AG10803 (cell line): ENCODE measurements around the gene MLLT1.

Source experiments
- DNase-seq: peaks from one replicate; pipeline ENCODE4 v3.0.0; 2010; ENCODE audit warnings: low read depth
- H3K4me3 ChIP-seq: 2 replicates; pipeline ENCODE4 v1.5.1; 2011; ENCODE audit warnings: mild to moderate bottlenecking, low read length, control low read depth
- TF ChIP-seq, protein P1 (sequence below): conservative IDR thresholded peaks from 2 replicates; pipeline ENCODE4 v1.5.1; 2011; ENCODE audit warnings: mild to moderate bottlenecking, low read length, control low read depth, inconsistent platforms

MLLT1 gene

DNA sequence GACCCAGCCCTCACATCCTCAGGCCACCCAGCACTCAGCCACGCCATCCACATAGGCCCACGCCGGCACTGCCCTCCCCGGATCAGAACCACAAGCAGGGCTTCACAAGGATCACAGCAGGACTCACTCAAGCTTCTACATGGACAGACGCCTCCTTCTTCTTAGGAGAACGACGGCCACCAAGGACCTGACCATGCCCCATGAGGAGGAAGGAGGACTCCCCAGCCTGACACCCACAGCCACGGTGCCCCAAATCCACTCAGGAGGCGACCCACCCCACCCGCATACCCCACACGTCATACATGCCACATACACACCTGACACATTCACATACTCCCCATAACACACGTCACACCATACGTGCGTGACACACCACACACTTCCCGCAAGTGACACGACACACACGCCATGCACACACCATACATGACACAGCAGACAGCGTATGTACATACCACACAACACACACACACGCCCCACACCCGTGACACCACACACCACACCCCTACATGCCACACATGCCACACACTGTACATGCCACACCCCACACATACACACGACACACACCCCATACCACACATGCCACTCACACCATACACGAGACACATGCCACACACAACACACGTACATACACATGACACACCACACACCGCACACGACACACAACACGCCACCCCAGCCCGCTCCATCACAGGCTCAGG, 50.4 kb downstream of the MLLT1 start:
- H3K4me3 ChIP-seq = no peak overlapping the region
- TF ChIP-seq, protein P1, sequence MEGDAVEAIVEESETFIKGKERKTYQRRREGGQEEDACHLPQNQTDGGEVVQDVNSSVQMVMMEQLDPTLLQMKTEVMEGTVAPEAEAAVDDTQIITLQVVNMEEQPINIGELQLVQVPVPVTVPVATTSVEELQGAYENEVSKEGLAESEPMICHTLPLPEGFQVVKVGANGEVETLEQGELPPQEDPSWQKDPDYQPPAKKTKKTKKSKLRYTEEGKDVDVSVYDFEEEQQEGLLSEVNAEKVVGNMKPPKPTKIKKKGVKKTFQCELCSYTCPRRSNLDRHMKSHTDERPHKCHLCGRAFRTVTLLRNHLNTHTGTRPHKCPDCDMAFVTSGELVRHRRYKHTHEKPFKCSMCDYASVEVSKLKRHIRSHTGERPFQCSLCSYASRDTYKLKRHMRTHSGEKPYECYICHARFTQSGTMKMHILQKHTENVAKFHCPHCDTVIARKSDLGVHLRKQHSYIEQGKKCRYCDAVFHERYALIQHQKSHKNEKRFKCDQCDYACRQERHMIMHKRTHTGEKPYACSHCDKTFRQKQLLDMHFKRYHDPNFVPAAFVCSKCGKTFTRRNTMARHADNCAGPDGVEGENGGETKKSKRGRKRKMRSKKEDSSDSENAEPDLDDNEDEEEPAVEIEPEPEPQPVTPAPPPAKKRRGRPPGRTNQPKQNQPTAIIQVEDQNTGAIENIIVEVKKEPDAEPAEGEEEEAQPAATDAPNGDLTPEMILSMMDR = no peak
- no peak for DNase-seq

DNA sequence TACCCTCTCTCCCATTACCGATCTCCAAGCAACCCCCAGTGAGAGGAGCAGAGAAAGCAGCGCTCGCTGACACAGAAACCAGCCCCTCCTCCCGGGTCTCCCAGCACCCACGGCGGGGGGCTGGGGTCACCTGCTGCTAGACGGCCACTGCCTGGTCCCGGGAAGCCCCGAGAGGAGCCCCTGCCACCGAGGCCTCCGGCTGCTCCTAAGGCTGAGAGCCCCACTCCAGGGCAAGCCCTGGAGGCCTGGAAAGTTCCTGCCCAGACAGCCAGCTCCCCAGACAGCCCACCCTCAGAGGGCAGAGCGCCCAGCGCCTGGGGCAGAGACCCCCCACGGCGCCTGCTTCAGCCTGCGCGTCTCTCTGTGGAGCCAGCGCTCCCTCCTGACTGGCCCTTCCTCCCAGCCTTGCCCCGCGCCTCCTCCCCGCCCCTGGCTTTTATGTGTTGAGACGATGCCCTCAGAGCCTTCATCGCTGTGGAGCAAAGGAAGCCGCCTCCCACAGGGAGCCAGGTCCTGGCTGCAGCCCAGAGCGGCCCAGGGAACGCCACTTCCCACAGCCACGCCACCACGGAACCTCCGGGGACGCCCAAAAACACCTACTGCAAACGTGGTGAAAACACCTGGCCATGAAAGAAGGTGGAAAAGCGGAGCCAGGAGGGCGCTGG, 51.1 kb downstream of the MLLT1 start:
- TF ChIP-seq, protein P1 = no peak
- DNase-seq = peak; percentile 46
- peak overlapping the region; percentile 12; the same call in 1 of the 2 replicates for H3K4me3 ChIP-seq

DNA sequence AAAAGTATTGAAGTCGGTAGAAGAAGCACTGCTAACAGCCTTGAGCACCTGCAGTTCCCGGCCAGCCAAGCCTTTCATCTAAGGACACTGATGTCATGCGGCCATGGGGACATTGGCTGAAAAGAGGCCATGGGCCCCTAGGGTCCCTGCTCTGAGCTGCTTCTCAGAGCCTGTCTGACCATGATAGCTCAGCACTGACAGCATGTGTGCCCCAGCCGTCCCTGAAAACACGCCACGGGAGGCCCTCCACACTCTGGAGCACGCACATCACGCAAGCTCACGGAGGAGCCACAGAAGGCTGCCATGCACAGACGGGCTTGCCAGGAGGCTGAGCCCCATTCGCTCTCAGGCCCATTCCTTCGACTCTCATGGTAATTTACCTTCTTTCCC, 51.8 kb downstream of the MLLT1 start:
- no peak for DNase-seq
- H3K4me3 ChIP-seq = no peak overlapping the region
- TF ChIP-seq, protein P1 = no peak

DNA sequence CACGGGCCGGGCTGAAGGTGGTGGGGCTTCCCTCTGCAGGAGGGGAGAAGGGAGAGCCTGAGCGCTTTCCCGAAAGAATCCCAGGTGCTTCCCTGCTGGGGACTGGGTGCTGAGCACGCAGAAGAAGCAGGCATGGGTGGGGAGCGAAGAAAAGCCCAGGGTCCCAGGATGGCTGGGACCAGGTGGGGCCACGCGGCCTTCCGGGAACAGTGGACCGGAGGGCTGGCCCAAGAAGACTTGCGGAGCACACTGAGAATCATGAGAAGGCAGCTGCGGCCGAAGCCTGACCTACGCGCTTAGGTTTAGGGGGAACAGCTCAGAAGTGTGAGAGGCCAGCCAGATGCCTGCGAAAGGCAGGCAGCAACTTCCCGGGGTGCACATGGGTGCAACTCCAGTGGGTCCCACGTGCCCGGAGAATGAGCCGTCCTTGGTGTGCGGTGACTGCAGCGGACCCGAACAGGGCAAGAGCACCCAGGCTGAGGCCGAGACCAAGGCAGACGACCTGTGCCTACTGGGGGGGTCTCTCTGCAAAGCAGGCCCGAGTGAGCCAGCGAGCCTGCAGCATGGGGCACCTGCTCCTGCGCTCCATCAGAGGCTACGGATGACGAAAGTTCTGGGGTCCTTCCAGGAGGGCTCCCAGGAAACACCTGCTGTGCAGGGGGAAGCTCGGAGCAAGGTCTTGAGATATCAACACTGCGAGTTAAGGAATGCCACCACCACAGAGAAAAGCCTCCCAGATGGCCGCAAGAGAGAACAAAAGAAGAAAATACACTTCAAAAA, 52.4 kb downstream of the MLLT1 start:
- TF ChIP-seq, protein P1 = no peak
- no peak overlapping the region for H3K4me3 ChIP-seq
- no peak for DNase-seq

DNA sequence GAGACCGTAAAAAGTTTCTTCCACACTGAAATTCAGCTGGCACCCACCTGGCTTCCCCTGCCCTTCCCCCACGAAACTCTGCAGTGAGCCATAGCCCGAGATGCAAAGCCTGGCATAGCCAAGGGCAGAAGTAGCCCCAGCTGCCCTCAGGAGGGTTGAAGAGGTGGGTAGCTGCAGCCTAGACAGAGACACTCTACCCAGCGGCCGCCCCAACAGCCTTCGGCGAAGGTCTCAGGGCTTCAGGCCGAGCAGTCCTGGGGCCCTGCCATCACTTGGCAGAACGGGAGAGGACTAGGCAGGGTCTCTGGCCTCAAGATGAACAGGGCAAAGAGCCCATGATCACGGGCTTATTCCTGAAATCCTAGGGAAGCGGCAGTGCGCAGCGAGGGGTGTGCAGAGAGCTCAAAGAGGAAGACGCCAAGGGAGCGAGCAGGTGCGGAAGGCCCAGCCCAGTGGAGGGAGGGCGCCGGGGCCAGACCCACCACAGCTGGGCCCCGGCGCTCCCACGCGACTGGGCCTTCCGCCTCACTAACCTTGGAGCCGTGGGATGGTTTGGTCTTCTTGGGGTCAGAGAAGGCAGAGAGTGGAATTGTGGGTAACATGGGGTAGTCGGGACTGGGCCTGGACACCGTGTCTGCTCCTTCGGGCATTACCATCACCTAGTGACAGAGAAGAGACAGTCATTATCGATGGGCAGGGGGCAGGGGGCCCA, 53.2 kb downstream of the MLLT1 start:
- DNase-seq = no peak
- TF ChIP-seq, protein P1 = no peak
- H3K4me3 ChIP-seq = no peak overlapping the region

DNA sequence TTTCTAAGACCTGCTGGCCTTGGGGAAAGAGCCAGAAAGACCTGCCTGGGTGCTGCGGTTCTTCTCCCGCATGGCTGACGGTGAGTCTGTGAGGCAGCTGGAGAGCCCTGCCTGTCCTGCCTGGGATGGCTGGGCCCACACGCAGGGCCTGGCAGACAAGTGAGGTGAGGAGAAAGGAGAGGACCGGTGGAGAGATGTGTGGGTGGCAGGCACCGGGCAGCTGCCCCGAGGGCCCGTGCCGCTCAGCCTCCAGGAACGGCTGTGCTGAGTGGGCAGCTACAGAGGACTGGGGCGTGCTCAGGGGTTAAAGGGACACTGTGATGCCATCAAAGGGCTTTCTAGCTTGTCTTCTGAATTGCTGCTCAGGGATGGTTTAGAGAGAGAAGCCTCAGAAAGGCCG, 53.8 kb downstream of the MLLT1 start:
- no peak overlapping the region for H3K4me3 ChIP-seq
- DNase-seq = no peak
- TF ChIP-seq, protein P1 = no peak
